GM12872 (cell line): Measurements from ENCODE around the gene RAP1GAP2.

Source experiments
- TF ChIP-seq, protein P1 (sequence below): IDR thresholded peaks from 3 replicates; pipeline ENCODE4 v1.5.1; 2011; ENCODE audit warnings: low read depth, mild to moderate bottlenecking, low read length, moderate library complexity; ENCODE audit not compliant: insufficient read depth

The RAP1GAP2 gene

DNA sequence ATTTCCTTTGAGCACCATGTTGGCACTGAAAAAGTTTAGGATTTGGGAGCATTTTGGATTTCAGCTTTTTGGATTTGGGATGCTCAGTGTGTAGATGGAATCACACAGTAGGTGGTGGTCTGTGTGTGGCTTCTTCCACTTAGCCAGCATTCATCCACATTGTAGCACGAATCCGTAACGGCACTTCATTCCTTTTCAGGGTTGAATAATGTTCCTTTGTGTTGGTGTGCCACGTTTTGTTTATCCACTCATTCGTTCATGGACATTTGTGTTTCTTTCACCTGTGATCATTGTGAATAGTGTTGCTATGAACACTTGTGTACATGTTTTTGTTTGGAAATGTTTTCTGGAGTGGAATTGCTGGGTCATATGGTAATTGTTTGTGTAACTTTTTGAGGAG lies 85.1 kb downstream of the RAP1GAP2 start:
- TF ChIP-seq, protein P1, sequence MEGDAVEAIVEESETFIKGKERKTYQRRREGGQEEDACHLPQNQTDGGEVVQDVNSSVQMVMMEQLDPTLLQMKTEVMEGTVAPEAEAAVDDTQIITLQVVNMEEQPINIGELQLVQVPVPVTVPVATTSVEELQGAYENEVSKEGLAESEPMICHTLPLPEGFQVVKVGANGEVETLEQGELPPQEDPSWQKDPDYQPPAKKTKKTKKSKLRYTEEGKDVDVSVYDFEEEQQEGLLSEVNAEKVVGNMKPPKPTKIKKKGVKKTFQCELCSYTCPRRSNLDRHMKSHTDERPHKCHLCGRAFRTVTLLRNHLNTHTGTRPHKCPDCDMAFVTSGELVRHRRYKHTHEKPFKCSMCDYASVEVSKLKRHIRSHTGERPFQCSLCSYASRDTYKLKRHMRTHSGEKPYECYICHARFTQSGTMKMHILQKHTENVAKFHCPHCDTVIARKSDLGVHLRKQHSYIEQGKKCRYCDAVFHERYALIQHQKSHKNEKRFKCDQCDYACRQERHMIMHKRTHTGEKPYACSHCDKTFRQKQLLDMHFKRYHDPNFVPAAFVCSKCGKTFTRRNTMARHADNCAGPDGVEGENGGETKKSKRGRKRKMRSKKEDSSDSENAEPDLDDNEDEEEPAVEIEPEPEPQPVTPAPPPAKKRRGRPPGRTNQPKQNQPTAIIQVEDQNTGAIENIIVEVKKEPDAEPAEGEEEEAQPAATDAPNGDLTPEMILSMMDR: no peak

- TF ChIP-seq, protein P1: no peak
Measured at GRCh38 chr17:2883544-2884213, 87.4 kb downstream of the RAP1GAP2 start.

DNA sequence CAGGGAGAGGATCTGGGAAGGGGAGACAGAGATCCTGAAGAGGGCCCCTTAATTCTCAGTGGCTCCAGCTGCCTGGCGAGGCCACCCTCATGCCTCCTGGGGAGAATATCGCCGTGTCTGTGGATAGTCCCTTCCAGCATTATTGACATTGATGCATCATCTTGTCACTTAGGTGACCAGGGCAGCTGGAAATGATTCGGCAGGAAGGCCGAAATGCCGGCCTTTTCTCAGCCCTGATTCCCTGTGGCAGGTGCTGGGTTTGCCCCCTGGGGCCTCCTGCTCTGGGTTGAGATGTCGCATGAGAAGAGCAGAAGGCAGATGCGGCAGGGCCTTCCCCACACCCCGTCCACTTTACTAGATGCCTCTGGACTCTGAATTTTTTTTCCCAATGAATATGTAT lies 89.5 kb downstream of the RAP1GAP2 start:
- TF ChIP-seq, protein P1: no peak

DNA sequence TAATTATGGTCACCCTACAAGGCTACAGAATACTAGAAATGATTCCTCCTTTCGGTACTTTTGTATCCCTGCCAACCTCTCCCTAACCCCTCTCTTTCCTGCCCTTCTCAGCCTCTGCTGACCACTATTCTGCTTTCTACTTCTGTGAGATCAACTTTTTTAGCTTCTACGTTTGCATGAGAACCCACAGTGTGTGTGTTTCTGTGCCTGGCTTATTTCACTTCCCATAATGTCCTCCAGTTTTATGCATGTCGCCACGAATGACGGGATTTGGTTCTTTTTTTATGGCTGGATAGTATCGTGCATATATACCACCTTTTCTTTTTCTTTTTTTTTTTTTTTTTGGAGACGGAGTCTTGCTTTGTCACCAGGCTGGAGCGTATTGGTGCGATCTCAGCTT lies 92.1 kb downstream of the RAP1GAP2 start:
- TF ChIP-seq, protein P1: no peak

GRCh38 chr17:2889256-2889655 lies 93.0 kb downstream of the RAP1GAP2 start:
- TF ChIP-seq, protein P1: no peak

GRCh38 chr17:2892305-2892971 lies 96.2 kb downstream of the RAP1GAP2 start:
- TF ChIP-seq, protein P1: no peak

GRCh38 chr17:2893422-2893914 lies 97.2 kb downstream of the RAP1GAP2 start:
- TF ChIP-seq, protein P1: no peak
